Inferior parietal cortex (tissue), 1 donor: ENCODE results near the gene ZKSCAN1.
"Not testable (repeated sequence)": the region's sequence is repeated elsewhere in the genome, so short reads cannot be mapped to it uniquely, and the experiment has no call there.

Experiments used
- DNase-seq: peaks from one replicate; pipeline ENCODE4 v3.0.0-alpha.2; 2016; ENCODE audit errors: extremely low spot score

Gene ZKSCAN1

GRCh38 chr7:100003711-100004661 is 11.4 kb upstream of the ZKSCAN1 start:
- no peak for DNase-seq

GRCh38 chr7:100007887-100008286 is 7.5 kb upstream of the ZKSCAN1 start:
- no peak for DNase-seq

- DNase-seq: no peak
These were observed 6.9 kb upstream of the ZKSCAN1 start for GRCh38 chr7:100008525-100008924.

- not testable (repeated sequence) for DNase-seq
These were observed 5.4 kb upstream of the ZKSCAN1 start for GRCh38 chr7:100009952-100010351.

GRCh38 chr7:100010901-100011300 is 4.5 kb upstream of the ZKSCAN1 start:
- no peak for DNase-seq

- no peak for DNase-seq
These were observed 3.9 kb upstream of the ZKSCAN1 start for GRCh38 chr7:100011516-100011915.

GRCh38 chr7:100012385-100013327 is 2.7 kb upstream of the ZKSCAN1 start:
- DNase-seq: not testable (repeated sequence)

- no peak for DNase-seq
These were observed 2.1 kb upstream of the ZKSCAN1 start for GRCh38 chr7:100013328-100013676.

- peak; percentile 73 for DNase-seq
These were observed 962 bp downstream of the ZKSCAN1 start for GRCh38 chr7:100016215-100016901.

- DNase-seq: no peak
These were observed 1.9 kb downstream of the ZKSCAN1 start for GRCh38 chr7:100017300-100017699.

- no peak for DNase-seq
These were observed 2.5 kb downstream of the ZKSCAN1 start for GRCh38 chr7:100017875-100018274.

- no peak for DNase-seq
These were observed 4.5 kb downstream of the ZKSCAN1 start for GRCh38 chr7:100019908-100020307.

- no peak for DNase-seq
These were observed 5.9 kb downstream of the ZKSCAN1 start for GRCh38 chr7:100021297-100021696.

- no peak for DNase-seq
These were observed 7.2 kb downstream of the ZKSCAN1 start for GRCh38 chr7:100022621-100023020.

GRCh38 chr7:100023526-100023925 is 8.1 kb downstream of the ZKSCAN1 start:
- DNase-seq: no peak

GRCh38 chr7:100024020-100024619 is 8.7 kb downstream of the ZKSCAN1 start:
- DNase-seq: no peak

- DNase-seq: no peak
These were observed 11.8 kb downstream of the ZKSCAN1 start for GRCh38 chr7:100027197-100027596.

- no peak for DNase-seq
These were observed 14.2 kb downstream of the ZKSCAN1 start for GRCh38 chr7:100029596-100029995.

GRCh38 chr7:100033526-100033925 is 18.1 kb downstream of the ZKSCAN1 start:
- no peak for DNase-seq

- no peak for DNase-seq
These were observed 19.6 kb downstream of the ZKSCAN1 start for GRCh38 chr7:100034871-100035510.

- no peak for DNase-seq
These were observed 20.5 kb downstream of the ZKSCAN1 start for GRCh38 chr7:100035876-100036275.
